HG03571 (cell line): ENCODE measurements around the gene CPNE1.
"Not testable (repeated sequence)": the region's sequence is repeated elsewhere in the genome, so short reads cannot be mapped to it uniquely, and the experiment has no call there.

Source experiments
- ATAC-seq: cut with Tn5 transposase; IDR thresholded peaks from one replicate; pipeline ENCODE4 v1.9.1; 2021; ENCODE audit not compliant: unreplicated experiment

CPNE1 gene

DNA sequence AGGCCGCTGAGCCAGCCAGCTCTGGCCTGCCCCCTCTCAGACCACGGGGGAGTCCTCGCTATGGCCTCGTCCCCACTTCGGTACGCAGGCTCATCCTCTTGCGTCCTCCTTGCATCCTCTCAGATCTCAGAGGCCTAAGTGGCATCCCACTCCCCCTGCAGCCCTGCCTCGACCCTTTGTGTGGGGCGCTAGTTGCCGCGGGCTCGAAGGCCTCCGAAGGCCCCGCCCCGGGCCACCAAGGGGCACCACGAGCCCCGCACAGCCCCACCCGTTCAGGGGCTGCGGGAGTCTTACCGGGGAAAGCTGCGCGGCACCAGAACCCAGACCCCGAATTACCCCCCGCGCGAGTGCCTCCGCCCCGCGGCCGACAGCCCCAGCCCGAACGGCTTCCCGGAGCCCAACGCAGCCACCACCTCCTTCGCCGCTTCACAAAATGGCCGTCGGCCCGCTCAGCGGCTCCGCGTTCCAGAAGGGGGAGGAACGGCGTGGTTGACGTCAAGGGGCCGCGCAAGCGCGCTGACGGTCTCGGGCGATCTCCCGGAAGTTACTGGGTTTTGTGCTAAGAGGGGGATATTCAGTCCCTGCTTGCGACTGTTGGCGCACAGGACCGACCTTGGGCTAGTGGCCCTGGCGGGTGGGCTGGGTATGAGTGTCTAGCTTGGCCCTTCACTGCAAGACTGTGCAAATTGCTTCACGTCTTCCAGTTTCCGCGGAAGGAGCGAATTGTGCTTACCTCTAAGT is at the start of gene CPNE1, which contains the start of gene RBM12:
CPNE1 (minus strand) TSS at position 435 of the 741 bp plus-strand sequence. CDS start 31,977 bp downstream, outside the sequence.
RBM12 (minus strand) TSS at position 435 of the 741 bp plus-strand sequence. CDS start 9,578 bp downstream, outside the sequence.
- ATAC-seq: peak; percentile 76

DNA sequence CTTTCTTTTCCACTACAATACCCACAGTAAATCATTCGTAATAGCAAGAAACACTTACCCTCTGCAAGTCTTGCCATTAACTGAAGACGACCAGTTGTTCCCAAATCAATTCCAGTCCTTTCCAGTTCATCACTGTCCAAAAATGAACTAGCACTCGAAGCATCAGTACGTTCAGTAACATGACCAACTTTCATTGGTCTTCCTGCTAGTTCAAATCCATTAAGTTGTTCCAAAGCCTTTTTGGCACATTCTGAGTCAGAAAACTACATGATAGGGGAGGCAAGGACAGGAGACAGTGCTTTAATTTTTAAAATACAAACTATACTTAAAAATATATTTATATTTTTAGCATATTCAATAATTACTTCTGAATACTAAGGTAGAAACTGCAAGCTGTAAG is 49.4 kb upstream of the CPNE1 start:
- ATAC-seq: no peak

DNA sequence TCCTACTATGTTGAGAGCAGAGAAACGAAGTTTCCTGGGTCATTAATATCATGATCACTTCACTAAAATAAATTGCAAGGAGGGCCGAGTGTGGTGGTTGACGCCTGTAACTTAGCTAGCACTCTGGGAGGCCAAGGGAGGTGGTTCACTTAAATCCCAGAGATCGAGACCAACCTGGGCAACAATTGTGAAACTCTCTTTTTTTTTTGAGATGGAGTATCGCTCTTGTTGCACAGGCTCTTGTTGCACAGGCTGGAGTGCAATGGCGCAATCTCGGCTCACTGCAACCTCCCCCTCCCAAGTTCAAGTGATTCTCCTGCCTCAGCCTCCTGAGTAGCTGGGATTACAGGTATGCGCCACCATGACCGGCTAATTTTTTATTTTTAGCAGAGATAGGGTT is 48.4 kb upstream of the CPNE1 start:
- not testable (repeated sequence) for ATAC-seq

GRCh38 chr20:35711588-35712209 is 47.0 kb upstream of the CPNE1 start:
- ATAC-seq: no peak

DNA sequence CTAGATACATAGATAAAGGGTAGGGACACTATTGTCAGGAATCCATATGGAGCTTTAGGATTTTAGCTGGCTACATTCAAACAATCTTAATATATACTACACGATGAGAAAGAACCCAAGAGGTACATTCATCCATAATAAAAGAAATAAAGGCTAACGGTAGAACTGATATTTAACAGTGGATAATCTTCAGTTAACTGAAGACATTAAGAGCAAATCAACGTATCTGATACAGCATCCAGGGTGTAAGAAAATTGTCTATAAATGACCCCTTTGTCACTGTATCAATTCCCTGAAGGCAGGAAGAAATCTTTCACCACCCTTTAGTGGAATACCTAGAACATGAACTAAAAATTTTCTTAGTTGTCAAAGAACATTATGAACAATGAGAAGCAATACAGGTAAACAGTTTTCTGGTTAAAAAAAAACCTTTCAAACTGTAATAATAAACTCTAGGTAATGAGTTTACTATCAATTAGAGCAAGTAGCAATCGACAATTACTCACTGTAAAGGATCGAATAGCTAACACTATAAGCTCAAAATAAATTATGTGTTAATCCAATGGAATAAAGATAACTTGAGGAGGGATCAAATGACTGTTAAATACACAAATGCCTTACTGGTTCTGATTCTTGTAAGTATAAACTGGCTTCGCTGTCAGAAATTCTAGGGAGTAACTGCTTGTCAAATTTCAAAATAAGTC is 46.3 kb upstream of the CPNE1 start:
- no peak for ATAC-seq

DNA sequence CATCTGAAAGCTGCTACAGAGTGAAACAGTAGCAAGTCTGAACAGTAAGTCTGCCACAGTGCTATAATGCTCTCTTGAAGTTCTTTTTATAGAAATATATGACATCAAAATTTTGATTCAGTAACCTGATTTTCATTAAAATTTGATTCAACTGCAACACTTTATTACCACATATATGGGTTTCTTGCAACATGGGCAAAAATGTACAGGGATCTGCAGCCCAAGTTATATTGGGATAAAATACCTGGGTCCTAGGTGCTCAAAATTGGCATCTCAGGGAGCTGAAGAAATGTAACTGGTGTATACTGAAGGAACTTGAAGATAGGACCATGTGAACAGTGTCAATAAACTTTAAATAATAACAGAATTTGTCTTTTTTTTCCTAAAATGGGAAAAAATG is 45.3 kb upstream of the CPNE1 start:
- ATAC-seq: no peak

DNA sequence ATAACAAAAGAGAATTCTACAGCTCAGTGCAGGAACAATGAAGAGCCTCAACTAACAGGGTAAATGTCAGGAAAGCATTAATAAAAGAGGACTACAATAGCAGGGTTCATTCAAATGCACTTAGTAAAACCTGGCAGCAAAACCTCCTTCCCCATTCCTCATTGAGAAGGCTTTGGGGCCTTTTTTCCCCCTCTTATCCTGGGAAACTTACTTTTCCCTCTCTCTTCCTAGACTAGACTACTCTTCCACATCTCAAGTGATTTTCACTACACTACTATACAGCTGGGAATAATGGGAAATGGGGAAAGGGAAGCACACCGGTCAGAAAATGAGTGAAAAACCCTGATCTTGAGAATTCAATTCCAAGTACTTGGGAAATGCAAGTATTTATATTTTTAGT is 44.6 kb upstream of the CPNE1 start:
- ATAC-seq: no peak

DNA sequence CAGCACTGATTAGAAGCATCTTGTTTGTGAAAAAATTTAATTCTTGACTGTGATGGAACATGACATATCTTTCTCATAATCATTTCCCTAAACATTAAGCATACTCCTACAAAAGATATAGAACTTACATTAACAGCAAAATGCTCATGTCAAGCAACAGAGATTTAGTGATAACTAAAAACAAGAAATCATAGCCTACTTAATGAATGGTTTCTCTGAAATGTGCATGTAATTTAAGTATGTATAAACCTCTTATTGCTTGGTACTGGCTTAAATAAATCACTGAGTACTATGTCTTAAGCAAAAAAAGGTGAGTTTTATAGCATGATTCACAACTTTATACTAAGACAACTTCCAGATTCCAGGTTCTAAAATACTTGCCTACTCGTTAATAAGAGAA is 43.8 kb upstream of the CPNE1 start:
- no peak for ATAC-seq

DNA sequence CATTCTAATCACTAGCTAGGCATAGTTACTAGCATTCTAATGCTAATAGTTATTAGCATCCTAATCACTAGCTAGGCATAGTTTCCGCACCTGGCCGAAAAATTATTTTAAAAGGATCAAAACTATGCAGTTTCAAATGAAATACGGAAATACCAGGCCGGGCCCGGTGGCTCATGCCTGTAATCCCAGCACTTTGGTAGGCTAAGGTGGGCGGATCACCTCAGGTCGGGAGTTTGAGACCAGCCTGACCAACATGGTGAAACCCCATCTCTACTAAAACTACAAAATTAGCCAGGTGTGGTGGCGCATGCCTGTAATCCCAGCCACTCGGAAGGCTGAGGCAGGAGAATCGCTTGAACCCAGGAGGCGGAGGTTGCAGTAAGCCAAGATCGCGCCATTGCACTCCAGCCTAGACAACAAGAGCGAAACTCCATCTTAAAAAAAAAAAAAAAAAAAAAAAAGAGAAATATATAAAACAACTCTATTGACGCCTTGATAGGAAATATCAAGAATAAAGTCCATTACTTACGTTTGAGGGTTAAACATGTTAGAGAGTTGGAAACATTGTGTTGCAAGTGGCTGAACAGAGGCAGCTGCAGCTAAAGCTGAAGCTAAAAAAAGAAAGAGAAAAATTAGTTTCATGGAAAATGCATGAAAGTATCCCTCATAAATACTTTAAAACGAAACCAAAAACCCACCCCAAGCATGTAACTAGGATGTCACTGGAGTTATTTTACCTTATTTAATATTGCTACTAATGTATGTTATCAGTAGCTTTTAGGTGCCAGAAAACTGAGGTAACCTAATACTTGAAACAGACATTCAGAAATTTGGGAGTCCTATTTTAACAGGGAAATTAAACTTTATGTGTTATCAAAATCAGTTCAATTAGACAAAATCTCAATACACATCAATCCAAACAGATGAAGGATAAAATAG is 42.2 kb upstream of the CPNE1 start:
- ATAC-seq: not testable (repeated sequence)

- ATAC-seq: not testable (repeated sequence)
Observed at GRCh38 chr20:35705894-35706293, 41.2 kb upstream of the CPNE1 start.

DNA sequence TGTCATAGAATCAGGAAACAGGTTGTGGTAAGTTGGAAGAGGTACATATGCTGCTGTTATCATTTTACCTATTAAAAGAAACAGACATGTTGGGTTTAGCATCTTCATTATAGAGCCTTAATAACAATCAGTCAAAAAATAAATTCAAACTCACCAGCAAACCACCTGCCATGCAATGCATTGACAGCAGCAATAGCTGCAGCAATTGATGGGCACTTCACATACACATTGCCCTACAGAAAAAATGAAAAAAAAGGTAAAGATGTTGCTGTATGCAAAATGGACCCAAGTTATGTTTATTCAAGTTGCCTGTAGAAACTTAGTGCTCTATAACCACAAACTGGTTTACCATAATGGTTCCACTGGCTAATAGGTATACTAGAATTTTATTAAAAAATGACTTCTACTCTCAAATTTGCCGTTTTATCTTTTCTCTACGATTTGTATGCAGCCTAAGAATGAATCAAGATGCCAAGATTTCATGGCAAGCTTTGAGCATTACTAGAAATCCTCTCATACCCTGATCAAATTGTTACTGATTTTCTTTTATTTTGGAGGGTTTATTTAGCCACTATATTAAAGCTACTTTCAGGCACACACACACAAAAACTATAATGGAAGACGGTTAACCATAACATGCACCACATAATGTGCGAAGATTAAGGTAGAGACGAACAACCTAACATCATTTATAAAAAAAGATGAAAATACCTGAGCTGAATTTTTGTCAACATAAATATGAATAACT is 40.0 kb upstream of the CPNE1 start:
- no peak for ATAC-seq

GRCh38 chr20:35702824-35703695 is 38.4 kb upstream of the CPNE1 start:
- ATAC-seq: no peak

- ATAC-seq: no peak
Observed at GRCh38 chr20:35702051-35702823, 37.5 kb upstream of the CPNE1 start.

GRCh38 chr20:35700625-35701148 is 36.0 kb upstream of the CPNE1 start:
- no peak for ATAC-seq

DNA sequence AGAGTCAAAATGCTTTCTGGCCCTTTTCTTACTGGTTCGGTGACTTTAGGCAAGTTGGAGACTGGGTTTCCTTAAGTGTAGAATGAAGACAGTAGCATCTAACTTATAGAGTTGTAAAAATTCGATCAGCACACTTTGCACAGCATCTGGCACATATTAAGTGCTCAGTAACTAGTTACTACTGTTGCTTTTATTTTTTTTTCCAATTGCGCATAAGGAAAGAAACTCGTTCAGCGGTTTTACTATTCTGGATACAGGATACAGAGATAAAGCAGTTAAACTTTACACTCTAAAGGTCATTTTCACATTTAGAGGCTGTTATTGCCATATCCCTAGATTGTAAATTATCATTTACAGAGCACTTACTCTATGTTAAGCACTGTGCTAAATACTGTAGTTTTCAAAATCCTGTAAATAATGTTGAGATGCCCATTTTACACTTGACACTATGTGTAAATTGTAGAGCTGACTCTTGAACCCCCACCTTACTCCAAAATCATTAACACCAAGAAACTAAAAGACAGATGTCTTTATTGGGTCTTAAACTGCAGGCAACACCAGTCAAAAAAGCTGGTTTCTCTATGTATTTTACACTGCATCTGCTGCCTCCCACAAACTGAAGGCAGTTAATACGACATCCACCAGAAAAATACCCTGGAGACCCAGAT is 35.4 kb upstream of the CPNE1 start:
- ATAC-seq: no peak

GRCh38 chr20:35699127-35699956 is 34.6 kb upstream of the CPNE1 start, which contains the start of the genes NFS1 and ROMO1:
Gene NFS1, minus strand, starts transcription at chr20:35699352. Its CDS starts 64 bp downstream, at chr20:35699288.
Gene ROMO1, plus strand, starts transcription at chr20:35699405. Its CDS starts 228 bp downstream, at chr20:35699633.
- ATAC-seq: peak; percentile 62
